NCI-H2196 treated with DMSO at 0.1 percent for 48 hours (cell line): ENCODE data around the gene MRPS35.

Experiments
- DNase-seq: peaks from one replicate; lab custom pipeline; 2025; ENCODE audit not compliant: unreplicated experiment; lab: John Stamatoyannopoulos, UW

Gene MRPS35

GRCh38 chr12:27710592-27711316, at the start of gene MRPS35:
TSS of gene MRPS35 (plus strand) at chr12:27710832. CDS start at chr12:27710844, 12 bp downstream.
- peak; percentile 97 for DNase-seq

- no peak for DNase-seq
Measured at GRCh38 chr12:27665704-27666103, 44.9 kb upstream of the MRPS35 start.

- no peak for DNase-seq
Measured at GRCh38 chr12:27666510-27666909, 44.1 kb upstream of the MRPS35 start.

GRCh38 chr12:27667540-27667939, 43.1 kb upstream of the MRPS35 start:
- DNase-seq = no peak

- no peak for DNase-seq
Measured at GRCh38 chr12:27672051-27672450, 38.6 kb upstream of the MRPS35 start.

GRCh38 chr12:27672643-27673042, 38.0 kb upstream of the MRPS35 start:
- DNase-seq = no peak

GRCh38 chr12:27673101-27673718, 37.4 kb upstream of the MRPS35 start:
- DNase-seq = no peak

GRCh38 chr12:27674989-27675388, 35.6 kb upstream of the MRPS35 start:
- no peak for DNase-seq

- no peak for DNase-seq
Measured at GRCh38 chr12:27680619-27681018, 30.0 kb upstream of the MRPS35 start.

- DNase-seq = no peak
Measured at GRCh38 chr12:27682534-27682933, 28.1 kb upstream of the MRPS35 start.

GRCh38 chr12:27685274-27685673, 25.4 kb upstream of the MRPS35 start:
- DNase-seq = no peak

- DNase-seq = no peak
Measured at GRCh38 chr12:27686147-27686546, 24.5 kb upstream of the MRPS35 start.

- no peak for DNase-seq
Measured at GRCh38 chr12:27688671-27689070, 22.0 kb upstream of the MRPS35 start.

- no peak for DNase-seq
Measured at GRCh38 chr12:27689558-27690180, 21.0 kb upstream of the MRPS35 start.

GRCh38 chr12:27693403-27693802, 17.2 kb upstream of the MRPS35 start:
- no peak for DNase-seq

- DNase-seq = no peak
Measured at GRCh38 chr12:27695556-27696292, 14.9 kb upstream of the MRPS35 start.

- DNase-seq = no peak
Measured at GRCh38 chr12:27696293-27696652, 14.4 kb upstream of the MRPS35 start, which contains the start of gene REP15. TSS of gene REP15 (plus strand) at chr12:27696447. CDS start at chr12:27696563, 116 bp downstream.

- no peak for DNase-seq
Measured at GRCh38 chr12:27696864-27697564, 13.6 kb upstream of the MRPS35 start.

GRCh38 chr12:27703720-27704452, 6.7 kb upstream of the MRPS35 start:
- peak; percentile 67 for DNase-seq

GRCh38 chr12:27705263-27705662, 5.4 kb upstream of the MRPS35 start:
- no peak for DNase-seq
